IPS-18a (cell line): Measurements from ENCODE around the gene SPAG16.

Experiments used
- H3K27ac ChIP-seq: one replicate; pipeline ENCODE4 v1.5.1; 2013; ENCODE audit warnings: low read length
- H3K27me3 ChIP-seq: one replicate; pipeline ENCODE4 v1.6.1; 2013; ENCODE audit warnings: mild to moderate bottlenecking, low read length; ENCODE audit not compliant: control insufficient read depth, insufficient read depth
- H3K36me3 ChIP-seq: one replicate; pipeline ENCODE4 v1.6.1; 2013; ENCODE audit warnings: low read depth, low read length; ENCODE audit not compliant: control insufficient read depth
- H3K4me1 ChIP-seq: one replicate; pipeline ENCODE4 v1.6.1; 2013; ENCODE audit warnings: low read depth, low read length; ENCODE audit not compliant: control insufficient read depth
- H3K4me3 ChIP-seq: one replicate; pipeline ENCODE4 v1.5.1; 2013; ENCODE audit warnings: low read length
- H3K9ac ChIP-seq: one replicate; pipeline ENCODE4 v1.6.1; 2013; ENCODE audit warnings: mild to moderate bottlenecking, low read length, moderate library complexity
- H3K9me3 ChIP-seq: one replicate; pipeline ENCODE4 v1.6.1; 2013; ENCODE audit warnings: low read depth, low read length; ENCODE audit not compliant: control insufficient read depth

SPAG16 gene

GRCh38 chr2:213415093-213415492 lies 130.8 kb downstream of the SPAG16 start:
- H3K27me3 ChIP-seq = no peaks in the 10 kb centered on the region
- H3K4me3 ChIP-seq = no peak overlapping the region
- H3K9ac ChIP-seq = no peak overlapping the region
- no peaks in the 10 kb centered on the region for H3K36me3 ChIP-seq
- H3K27ac ChIP-seq = no peak overlapping the region
- no peaks in the 10 kb centered on the region for H3K4me1 ChIP-seq
- H3K9me3 ChIP-seq = no peaks in the 10 kb centered on the region

GRCh38 chr2:213416832-213417231 lies 132.6 kb downstream of the SPAG16 start:
- Histone ChIP-seq H3K27me3 (no peaks in the 10 kb centered on the region), H3K27ac (no peak overlapping the region), H3K9me3 (no peaks in the 10 kb centered on the region), H3K9ac (no peak overlapping the region), H3K4me3 (no peak overlapping the region), H3K36me3 (no peaks in the 10 kb centered on the region), H3K4me1 (no peaks in the 10 kb centered on the region)

GRCh38 chr2:213419980-213420379 lies 135.7 kb downstream of the SPAG16 start:
- Histone ChIP-seq H3K4me3 (no peak overlapping the region), H3K27me3 (no peaks in the 10 kb centered on the region), H3K27ac (no peak overlapping the region), H3K4me1 (no peaks in the 10 kb centered on the region), H3K9me3 (no peaks in the 10 kb centered on the region), H3K9ac (no peak overlapping the region), H3K36me3 (no peaks in the 10 kb centered on the region)

DNA sequence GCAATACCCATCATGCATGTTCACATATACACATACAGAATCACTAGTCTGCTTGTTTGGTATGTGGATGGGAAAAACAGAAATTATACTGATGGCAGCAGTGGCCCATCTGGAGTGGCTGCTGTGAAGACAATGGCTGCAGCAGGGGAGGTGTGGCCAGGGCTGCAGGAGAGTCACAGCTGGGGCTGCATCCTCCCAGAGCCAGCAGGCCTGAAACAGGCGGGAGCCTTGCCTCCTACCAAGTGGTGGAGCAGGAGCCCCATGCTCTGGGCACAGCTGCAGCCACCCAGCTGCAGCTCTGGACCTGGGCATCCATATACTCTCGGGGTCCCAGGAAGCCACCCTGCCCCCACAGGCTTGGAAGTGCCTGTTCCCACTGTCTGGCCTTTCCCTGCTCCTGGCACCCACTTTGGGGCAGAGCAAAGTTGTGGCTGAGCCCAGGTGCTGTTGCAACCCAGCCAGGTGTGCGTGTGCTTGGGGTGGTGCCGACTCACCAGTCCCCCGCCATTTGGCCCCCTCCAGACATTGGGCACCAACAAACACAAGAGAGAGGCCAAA lies 136.6 kb downstream of the SPAG16 start:
- no peaks in the 10 kb centered on the region for H3K9me3 ChIP-seq
- no peak overlapping the region for H3K9ac ChIP-seq
- no peaks in the 10 kb centered on the region for H3K36me3 ChIP-seq
- no peak overlapping the region for H3K4me3 ChIP-seq
- H3K4me1 ChIP-seq = no peaks in the 10 kb centered on the region
- no peaks in the 10 kb centered on the region for H3K27me3 ChIP-seq
- no peak overlapping the region for H3K27ac ChIP-seq

DNA sequence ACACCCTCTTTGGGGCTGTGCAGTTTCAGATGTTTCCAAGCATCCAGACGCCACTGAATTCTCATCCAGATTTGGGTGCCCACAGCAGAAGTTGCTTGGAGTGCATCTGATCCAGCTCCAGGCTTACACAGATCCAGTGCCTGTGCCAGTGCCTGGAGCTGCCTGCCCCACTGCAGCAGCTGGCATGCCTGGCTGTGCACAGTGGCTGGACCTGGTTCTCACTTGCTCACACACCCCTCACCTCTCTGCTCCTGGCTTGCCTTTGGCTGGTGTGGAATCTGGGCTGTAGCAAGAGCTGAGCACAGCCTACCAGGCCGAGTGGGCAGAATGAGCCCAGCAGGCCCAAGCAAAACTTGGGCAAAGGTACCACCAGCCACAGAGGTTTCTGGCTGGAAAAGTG lies 137.9 kb downstream of the SPAG16 start:
- Histone ChIP-seq H3K4me3 (no peak overlapping the region), H3K4me1 (no peaks in the 10 kb centered on the region), H3K9ac (no peak overlapping the region), H3K27ac (no peak overlapping the region), H3K36me3 (no peaks in the 10 kb centered on the region), H3K9me3 (no peaks in the 10 kb centered on the region), H3K27me3 (no peaks in the 10 kb centered on the region)

GRCh38 chr2:213425618-213426017 lies 141.4 kb downstream of the SPAG16 start:
- no peak overlapping the region for H3K27ac ChIP-seq
- H3K4me1 ChIP-seq = no peaks in the 10 kb centered on the region
- H3K9me3 ChIP-seq = no peaks in the 10 kb centered on the region
- no peak overlapping the region for H3K4me3 ChIP-seq
- H3K36me3 ChIP-seq = no peaks in the 10 kb centered on the region
- H3K9ac ChIP-seq = no peak overlapping the region
- no peaks in the 10 kb centered on the region for H3K27me3 ChIP-seq

- no peaks in the 10 kb centered on the region for H3K9me3 ChIP-seq
- H3K9ac ChIP-seq = no peak overlapping the region
- no peaks in the 10 kb centered on the region for H3K4me1 ChIP-seq
- H3K27ac ChIP-seq = no peak overlapping the region
- no peaks in the 10 kb centered on the region for H3K27me3 ChIP-seq
- no peaks in the 10 kb centered on the region for H3K36me3 ChIP-seq
- H3K4me3 ChIP-seq = no peak overlapping the region
Observed at GRCh38 chr2:213429516-213429915, 145.3 kb downstream of the SPAG16 start.

DNA sequence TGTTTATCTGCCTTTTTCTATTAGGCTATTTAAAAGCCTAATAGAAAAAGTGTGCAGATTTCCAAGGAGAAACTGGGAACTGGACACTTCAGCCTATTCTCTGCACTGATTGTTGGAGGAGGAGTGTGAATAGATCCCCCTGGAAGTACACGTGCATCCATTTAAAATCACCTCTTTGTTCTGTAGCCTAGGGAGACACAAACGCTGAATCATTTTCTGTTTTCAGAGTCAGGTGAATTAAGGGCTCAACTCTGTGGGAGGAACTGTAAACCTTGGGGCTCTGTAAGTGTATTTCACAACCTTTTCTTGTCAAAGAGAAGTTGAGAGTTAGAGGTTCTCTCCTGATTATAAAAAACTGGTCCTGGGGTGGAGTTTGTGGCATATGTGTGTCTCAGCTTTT lies 159.7 kb downstream of the SPAG16 start:
- H3K9me3 ChIP-seq = no peaks in the 10 kb centered on the region
- H3K4me3 ChIP-seq = no peak overlapping the region
- no peak overlapping the region for H3K27ac ChIP-seq
- H3K4me1 ChIP-seq = no peaks in the 10 kb centered on the region
- no peak overlapping the region for H3K9ac ChIP-seq
- no peaks in the 10 kb centered on the region for H3K36me3 ChIP-seq
- H3K27me3 ChIP-seq = no peaks in the 10 kb centered on the region

DNA sequence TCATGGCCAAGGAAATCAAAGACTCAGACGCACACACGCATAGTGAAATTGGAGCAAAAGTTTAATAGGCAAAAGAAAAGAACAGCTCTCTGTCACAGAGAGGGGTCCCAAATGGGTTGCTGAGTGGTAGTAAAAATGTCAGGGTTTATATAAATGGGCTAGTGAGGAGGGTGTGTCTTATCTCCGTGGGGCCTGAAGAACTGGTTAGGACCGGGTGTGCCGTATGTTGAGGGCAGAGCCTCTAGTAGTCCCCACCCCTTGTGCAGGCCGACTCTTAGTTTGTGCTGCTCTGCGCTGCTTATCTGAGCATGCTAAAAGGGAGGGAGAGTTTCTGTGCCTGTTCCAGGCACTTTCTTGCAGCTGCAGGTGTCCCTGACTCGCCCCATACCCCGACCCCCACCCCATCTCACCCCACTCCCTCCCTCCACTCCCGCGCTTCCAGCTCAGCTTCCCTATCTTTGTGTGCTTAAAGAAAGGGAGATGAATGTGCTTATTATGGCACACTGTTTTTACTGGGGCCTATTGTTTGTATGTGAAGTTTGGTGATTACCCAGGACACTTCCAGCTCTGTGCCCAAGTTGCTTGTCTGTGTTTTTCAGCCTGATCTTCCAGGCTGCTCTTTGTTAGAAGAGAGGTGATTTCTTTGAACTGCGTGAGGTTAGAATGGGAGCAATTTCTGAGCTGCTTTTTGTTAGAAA lies 167.4 kb downstream of the SPAG16 start:
- Histone ChIP-seq H3K4me1 (no peaks in the 10 kb centered on the region), H3K27me3 (no peaks in the 10 kb centered on the region), H3K4me3 (no peak overlapping the region), H3K9me3 (no peaks in the 10 kb centered on the region), H3K9ac (no peak overlapping the region), H3K36me3 (no peaks in the 10 kb centered on the region), H3K27ac (no peak overlapping the region)

DNA sequence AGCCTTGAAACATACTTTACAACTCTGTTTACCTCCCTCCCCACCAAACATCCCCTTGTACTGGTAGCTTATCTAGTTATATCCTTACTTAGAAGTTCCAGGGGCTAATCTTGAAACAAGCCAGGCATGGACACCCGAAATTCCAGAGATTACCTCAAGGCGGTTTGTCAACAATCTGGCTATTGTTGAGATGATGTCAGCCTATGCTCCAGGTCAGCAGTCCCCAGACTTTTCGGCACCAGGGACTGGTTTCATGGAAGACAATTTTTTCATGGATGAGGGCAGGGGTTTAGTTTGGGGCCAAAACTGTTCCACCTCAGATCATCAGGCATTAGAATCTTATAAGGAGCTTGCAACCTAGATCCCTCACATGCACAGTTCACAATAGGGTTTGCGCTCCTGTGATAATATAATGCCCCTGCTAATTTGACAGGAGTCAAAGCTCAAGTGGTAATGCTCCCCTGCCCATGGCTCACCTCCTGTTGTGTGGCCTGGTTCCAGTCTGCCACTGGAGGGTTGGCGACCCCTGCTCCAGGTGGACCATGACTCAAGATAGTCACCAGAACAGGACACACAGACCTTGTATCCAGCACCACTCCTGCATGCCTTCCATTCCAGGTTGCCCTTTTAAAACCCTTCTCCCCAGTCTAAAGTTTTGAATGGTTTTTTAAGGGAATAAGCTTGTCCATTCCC lies 171.2 kb downstream of the SPAG16 start:
- no peak overlapping the region for H3K9ac ChIP-seq
- no peak overlapping the region for H3K4me3 ChIP-seq
- no peaks in the 10 kb centered on the region for H3K9me3 ChIP-seq
- H3K36me3 ChIP-seq = no peaks in the 10 kb centered on the region
- no peak overlapping the region for H3K27ac ChIP-seq
- no peaks in the 10 kb centered on the region for H3K4me1 ChIP-seq
- H3K27me3 ChIP-seq = no peaks in the 10 kb centered on the region

GRCh38 chr2:213475433-213475832 lies 191.2 kb downstream of the SPAG16 start:
- Histone ChIP-seq H3K9ac (no peak overlapping the region), H3K36me3 (no peaks in the 10 kb centered on the region), H3K4me1 (no peaks in the 10 kb centered on the region), H3K4me3 (no peak overlapping the region), H3K27ac (no peak overlapping the region), H3K9me3 (peaks cover 10% of the 10 kb centered on the region), H3K27me3 (no peaks in the 10 kb centered on the region)

GRCh38 chr2:213476641-213477040 lies 192.4 kb downstream of the SPAG16 start:
- Histone ChIP-seq H3K9ac (no peak overlapping the region), H3K4me3 (no peak overlapping the region), H3K4me1 (no peaks in the 10 kb centered on the region), H3K36me3 (no peaks in the 10 kb centered on the region), H3K27ac (no peak overlapping the region), H3K9me3 (peaks cover 10% of the 10 kb centered on the region), H3K27me3 (no peaks in the 10 kb centered on the region)
